Heart left ventricle (tissue), 16 donors: ENCODE results near the gene REG1B. TPM values are rescaled to one million over a fixed set of nuclear protein-coding genes. Genes with fewer than 3 reads are reported as not detected.
"Not testable (repeated sequence)": the region's sequence is repeated elsewhere in the genome, so short reads cannot be mapped to it uniquely, and the experiment has no call there.

Source experiments
- ATAC-seq, 4 donors: fragments of 200-7000 bp; cut with Tn5 transposase; one replicate each; pipeline ENCODE4 v1.9.1; 2020 to 2022; ENCODE audit warnings: moderate library complexity in 4 of 4, mild to moderate bottlenecking in 3 of 4, moderate number of reproducible peaks in 1 of 4
- DNase-seq, 5 donors: peaks; one replicate each; pipeline ENCODE4 v3.0.0-alpha.2; 2020
- H3K27ac ChIP-seq, 12 donors: fragments of 200-600 bp; sonication (generic) in 4 of 12; one replicate each; pipeline versions ENCODE4 v1.5.0 to v1.8.0; 2016 to 2022; ENCODE audit warnings: mild to moderate bottlenecking in 2 of 12
- H3K27me3 ChIP-seq, 9 donors: fragments of 200-600 bp; sonication (generic) in 2 of 9; one replicate each; pipeline versions ENCODE4 v1.5.1 to v1.8.0; 2016 to 2022; ENCODE audit warnings: mild to moderate bottlenecking in 3 of 9
- H3K36me3 ChIP-seq, 9 donors: fragments of 200-600 bp; sonication (generic) in 2 of 9; one replicate each; pipeline versions ENCODE4 v1.5.0 to v1.8.0; 2018 to 2022; ENCODE audit warnings: mild to moderate bottlenecking in 2 of 9
- H3K4me1 ChIP-seq, 12 donors: fragments of 200-600 bp; sonication (generic) in 4 of 12; one replicate each; pipeline versions ENCODE4 v1.5.0 to v1.8.0; 2016 to 2022; ENCODE audit warnings: mild to moderate bottlenecking in 3 of 12
- H3K4me3 ChIP-seq, 12 donors: fragments of 200-600 bp; sonication (generic) in 4 of 12; one replicate each; pipeline versions ENCODE4 v1.5.0 to v1.8.0; 2017 to 2022; ENCODE audit warnings: mild to moderate bottlenecking in 9 of 12, moderate library complexity in 4 of 12
- H3K9me3 ChIP-seq, 12 donors: fragments of 200-600 bp; sonication (generic) in 4 of 12; one replicate each; pipeline versions ENCODE4 v1.5.0 to v1.8.0; 2016 to 2022; ENCODE audit warnings: mild to moderate bottlenecking in 1 of 12
- CTCF ChIP-seq, 12 donors: fragments of 200-600 bp; sonication (generic) in 4 of 12; IDR thresholded peaks; one replicate each; pipeline versions ENCODE4 v1.5.0 to v1.8.0; 2018 to 2022; ENCODE audit warnings: antibody characterized with exemption in 12 of 12, mild to moderate bottlenecking in 5 of 12
- POLR2A ChIP-seq, 2 donors: fragments of 450-650 bp; IDR thresholded peaks; one replicate each; pipeline ENCODE4 v1.6.1; 2017; ENCODE audit warnings: antibody characterized with exemption in 2 of 2, mild to moderate bottlenecking in 2 of 2, moderate library complexity in 2 of 2
- WGBS, 4 donors: extraction: QIAGEN DNeasy Blood & Tissue Kit in 2 of 4; methylation state at CpG; one replicate each; pipeline versions ENCODE4 v1.1.5 to v1.1.7; 2013 to 2018; 5-methylcytosine and 5-hydroxymethylcytosine counted together
- intact Hi-C, 10 donors: fragments of 100-400 bp; cut with DNase I; formaldehyde crosslinking; loops; one replicate each; pipeline versions ENCODE4 v1.11.1 to v1.14.2; 2022
- polyA plus RNA-seq, 2 donors: library from polyadenylated mRNA; stranded (reverse); fragments of 200-250 nt; gene quantifications; one replicate each; pipeline ENCODE4 v1.2.3, GENCODE V29; 2013
- total RNA-seq, 9 donors: library from RNA; depleted of rRNA in 2 of 9; stranded (reverse); fragments of >200 nt in 2 of 9; fragmentation: NEBNext Ultra II Directional in 3 of 9; extraction: Animal tissue kit (Norgen Biotek cat#: 25700) in 3 of 9; gene quantifications; one replicate each; pipeline versions ENCODE4 v1.1.0 to v1.2.4, GENCODE V29; 2016 to 2023
- donor health status: ischemic (EF 13 %, LVEDD 7.1; RV severe dilation, severe dysfunction).
- donor health status: healthy with polysubstance abuse.
- donor health status: DM: no; HTN: yes; CAD: no.
- donor health status: DM: no; HTN: no; CAD: no.
- donor health status: ischemic (EF 25% LVEDD 6.9; RV normal size, moderate dysfunction).
- donor health status: ischemic (EF 25% LVEDD 5.7; RV mildly dilated, moderate dysfunction).
- donor health status: healthy.
- donor health status: DM: yes; HTN: yes; CAD: no.
- donor health status: ischemic (EF 35%, LVEDD 5.7; RV mildly dilated, moderate dysfunction).
- donor health status: nonischemic (EF 11% LVEDD 7.7; RV severe dilation, severe dysfunction).
- donor health status: DM: yes; HTN: yes; CAD: no.
- donor health status: PGD.
- donor health status: ischemic (EF 29% LVEDD 5.4; RV normal size, mild dysfunction).
- donor health status: nonischemic (EF 23%, LVEDD 6.1; RV moderate dilation, normal function).

The REG1B gene
- total and polyA plus RNA-seq, 11 donors, result 0.27 to 2.0 (median 0.69) TPM; not detected in 6

GRCh38 chr2:79082987-79083386 is 4.8 kb downstream of the REG1B start:
- TF ChIP-seq CTCF (IDR thresholded peaks at IDR 0.05) (no peak), POLR2A (IDR thresholded peaks at IDR 0.05) (no peak)
- no peaks in the 10 kb centered on the region for H3K9me3 ChIP-seq
- ATAC-seq (no peak), DNase-seq (no peak)
- intact Hi-C loops, result no loop called here
- H3K4me1 ChIP-seq, result no peaks in the 10 kb centered on the region
- no peak overlapping the region for H3K4me3 ChIP-seq
- WGBS, 4 donors, result 51 to 59% (median 54%) methylated on average over 2 to 5 of the region's 5 CpGs
- H3K36me3 ChIP-seq, result no peaks in the 10 kb centered on the region
- peaks cover 0 to 5% (median 0%) of the 10 kb centered on the region in 9 donors for H3K27me3 ChIP-seq
- no peak overlapping the region for H3K27ac ChIP-seq

GRCh38 chr2:79071078-79071477 is 16.7 kb downstream of the REG1B start:
- H3K27ac ChIP-seq, result no peak overlapping the region
- no peaks in the 10 kb centered on the region for H3K9me3 ChIP-seq
- H3K36me3 ChIP-seq, result no peaks in the 10 kb centered on the region
- no peak for DNase-seq
- no peak overlapping the region for H3K4me3 ChIP-seq
- no peak for ATAC-seq
- H3K4me1 ChIP-seq, result no peaks in the 10 kb centered on the region
- TF ChIP-seq CTCF (IDR thresholded peaks at IDR 0.05), result no peak
- TF ChIP-seq POLR2A (IDR thresholded peaks at IDR 0.05), result no peak
- WGBS, 4 donors, result 64 to 80% (median 76%) methylated on average over 2 of the region's 2 CpGs
- H3K27me3 ChIP-seq, result no peaks in the 10 kb centered on the region
- intact Hi-C loops, result no loop called here

GRCh38 chr2:79065201-79065600 is 22.6 kb downstream of the REG1B start:
- ATAC-seq (peak in 1 of 4 donors; percentile 10), DNase-seq (no peak)
- WGBS, 4 donors, result 58 to 78% (median 70%) methylated on average over 2 of the region's 2 CpGs
- Histone ChIP-seq H3K4me1 (no peaks in the 10 kb centered on the region), H3K9me3 (no peaks in the 10 kb centered on the region), H3K27ac (no peak overlapping the region), H3K4me3 (no peak overlapping the region), H3K36me3 (no peaks in the 10 kb centered on the region), H3K27me3 (no peaks in the 10 kb centered on the region)
- intact Hi-C loops, result no loop called here
- no peak for TF ChIP-seq CTCF (IDR thresholded peaks at IDR 0.05)
- no peak for TF ChIP-seq POLR2A (IDR thresholded peaks at IDR 0.05)

- H3K27me3 ChIP-seq, ATAC-seq, H3K27ac ChIP-seq, H3K36me3 ChIP-seq, H3K9me3 ChIP-seq, H3K4me3 ChIP-seq, intact Hi-C loops, H3K4me1 ChIP-seq, DNase-seq: not testable (repeated sequence)
- 70 to 76% (median 72%) methylated on average over 5 of the region's 5 CpGs for WGBS, 4 donors
Observed at GRCh38 chr2:79054769-79055168, 33.0 kb downstream of the REG1B start.

GRCh38 chr2:79053486-79053885 is 34.3 kb downstream of the REG1B start:
- H3K27me3 ChIP-seq, H3K4me3 ChIP-seq, H3K27ac ChIP-seq, H3K4me1 ChIP-seq, ATAC-seq, H3K36me3 ChIP-seq, H3K9me3 ChIP-seq, intact Hi-C loops: not testable (repeated sequence)
- 13 to 36% (median 27%) methylated on average over 4 to 5 of the region's 5 CpGs for WGBS, 4 donors
- DNase-seq, result peak in 3 of 5 donors; percentile 35 to 63 (median 48)
